HG02642 (cell line): ENCODE results near the gene CAB39.

Experiments used
- ATAC-seq: cut with Tn5 transposase; IDR thresholded peaks from one replicate; pipeline ENCODE4 v1.9.1; 2021; ENCODE audit warnings: mild to moderate bottlenecking; ENCODE audit not compliant: unreplicated experiment, poor library complexity

The CAB39 gene

DNA sequence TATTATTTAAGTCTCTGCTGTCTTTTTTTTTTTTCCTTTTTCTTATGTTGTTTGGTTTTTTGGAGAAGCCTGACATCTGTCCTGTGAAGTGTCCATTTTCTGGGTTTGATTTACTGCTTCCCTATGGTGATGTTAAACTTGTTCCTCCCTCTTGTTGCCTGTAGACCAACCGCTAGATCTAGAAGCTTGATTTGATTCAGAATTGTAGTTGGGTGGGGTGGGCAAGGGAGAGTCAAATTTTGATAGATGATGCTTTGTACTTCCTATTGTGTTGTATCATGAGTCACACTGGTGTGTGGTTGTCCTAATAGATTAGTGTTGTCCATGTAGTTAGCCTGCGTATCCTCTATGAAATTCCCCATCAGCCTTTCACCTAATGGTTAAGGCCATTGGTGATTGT is 35.4 kb downstream of the CAB39 start:
- ATAC-seq: no peak

DNA sequence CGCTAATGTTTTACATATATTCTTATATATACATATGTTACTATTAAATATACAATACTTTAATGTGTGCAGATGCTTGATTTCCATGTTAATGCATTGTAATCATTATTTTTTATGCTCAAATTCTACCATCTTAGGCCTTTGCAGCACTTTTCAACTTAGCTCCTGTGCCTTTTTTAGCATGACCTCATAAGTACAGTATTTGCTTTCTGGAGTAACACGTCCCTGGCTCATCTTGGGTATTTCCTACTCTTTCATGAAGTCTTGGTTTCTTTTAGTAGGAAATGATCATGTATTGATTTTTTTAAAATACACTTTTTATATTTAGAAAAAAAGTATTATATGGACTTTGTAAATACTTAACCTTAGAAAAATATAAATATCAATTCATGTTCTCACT is 36.5 kb downstream of the CAB39 start:
- ATAC-seq: no peak

DNA sequence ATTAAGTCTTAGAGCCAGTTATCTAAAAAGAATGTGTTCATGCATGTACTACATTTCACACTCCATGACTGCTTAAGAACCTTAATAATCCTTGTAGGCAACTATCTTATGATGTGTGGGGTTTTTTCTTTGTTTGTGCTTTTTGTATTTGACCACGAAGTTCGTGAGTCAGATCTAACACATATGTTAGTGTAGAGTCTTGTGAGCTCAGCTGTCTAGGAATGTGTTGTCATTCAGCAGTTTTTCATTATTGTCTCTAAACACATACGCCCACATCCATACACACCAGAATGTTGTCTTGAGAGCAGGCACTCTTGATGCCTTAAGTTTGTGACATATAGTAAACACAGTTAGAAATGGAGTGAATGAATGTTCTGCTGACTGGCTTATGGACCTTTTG is 38.4 kb downstream of the CAB39 start:
- ATAC-seq: no peak

DNA sequence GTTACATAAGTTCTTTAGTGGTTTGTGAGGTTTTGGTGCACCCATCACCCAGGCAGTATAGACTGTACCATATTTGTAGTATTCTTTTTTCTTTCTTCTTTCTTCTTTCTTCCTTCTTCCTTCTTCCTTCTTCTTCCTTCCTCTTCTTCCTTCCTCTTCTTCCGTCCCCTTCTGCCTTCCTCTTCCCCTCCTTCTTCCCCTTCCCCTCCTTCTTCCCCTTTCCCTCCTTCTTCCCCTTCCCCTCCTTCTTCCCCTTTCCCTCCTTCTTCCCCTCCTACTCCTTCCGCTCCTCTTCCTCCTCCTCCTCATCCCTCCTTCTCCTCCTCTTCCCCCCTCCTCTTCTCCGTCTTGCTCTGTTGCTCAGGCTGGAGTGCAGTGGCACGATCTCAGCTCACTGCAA is 41.6 kb downstream of the CAB39 start:
- ATAC-seq: no peak

DNA sequence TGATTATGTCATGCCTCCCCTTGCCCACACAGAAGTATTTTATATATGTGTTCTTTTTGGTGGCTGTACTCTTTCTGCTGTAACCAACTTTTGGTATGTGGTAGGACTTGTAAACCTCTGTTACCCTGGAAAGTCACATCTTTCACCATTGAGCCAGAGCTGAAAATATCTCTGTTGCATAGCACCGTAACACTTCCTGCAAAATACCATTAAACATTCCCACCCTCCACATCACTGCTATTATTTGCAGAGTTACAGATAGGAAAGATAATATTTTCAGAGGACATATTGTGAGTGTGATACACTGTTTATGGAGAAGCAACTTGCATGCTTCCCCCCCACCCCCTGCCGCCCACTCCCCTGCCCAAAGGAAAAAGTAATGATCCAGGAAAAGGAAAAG is 44.8 kb downstream of the CAB39 start:
- no peak for ATAC-seq

DNA sequence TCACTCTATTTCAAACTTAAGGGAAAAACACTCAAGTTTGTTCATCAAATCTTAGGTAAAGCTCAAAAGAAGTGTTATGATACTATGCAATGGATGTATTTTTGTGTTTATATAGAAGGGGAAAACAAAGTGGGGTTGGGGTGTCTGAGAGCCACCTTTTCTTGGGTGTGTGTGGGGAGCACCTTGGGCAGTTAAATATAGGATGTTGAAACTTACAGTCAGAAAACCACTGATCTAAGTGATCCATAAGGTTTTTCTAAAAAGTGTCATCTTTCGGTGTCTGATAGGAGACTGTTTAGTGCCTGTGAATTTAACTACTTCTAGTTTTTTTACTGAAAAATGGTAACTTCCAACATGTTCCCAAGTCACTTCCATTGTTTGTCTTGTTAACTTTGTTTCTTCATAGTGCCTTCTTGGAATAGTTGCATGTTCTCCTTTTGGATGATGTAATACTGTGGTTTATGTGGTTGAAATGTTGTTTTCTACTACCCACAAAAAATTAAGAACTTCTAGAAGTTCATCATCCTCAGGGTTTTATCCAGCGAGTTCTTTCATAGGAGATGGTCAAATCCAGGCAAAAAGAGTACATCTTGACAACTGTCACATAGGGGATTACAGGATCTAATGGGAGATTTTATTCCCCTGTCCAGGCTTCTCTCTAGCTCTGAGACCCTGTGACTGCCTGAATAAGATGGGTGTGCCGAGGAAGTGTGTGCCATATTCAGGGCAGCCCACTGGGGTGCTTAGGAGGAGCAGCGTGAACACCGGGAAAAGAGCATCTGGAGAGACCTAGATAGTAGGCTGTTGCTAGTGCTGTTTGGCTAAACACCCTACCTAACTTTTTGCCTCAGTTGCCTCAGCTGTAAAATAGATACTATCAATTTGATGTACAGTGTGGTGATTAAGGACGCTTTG is 46.2 kb downstream of the CAB39 start:
- ATAC-seq: no peak

DNA sequence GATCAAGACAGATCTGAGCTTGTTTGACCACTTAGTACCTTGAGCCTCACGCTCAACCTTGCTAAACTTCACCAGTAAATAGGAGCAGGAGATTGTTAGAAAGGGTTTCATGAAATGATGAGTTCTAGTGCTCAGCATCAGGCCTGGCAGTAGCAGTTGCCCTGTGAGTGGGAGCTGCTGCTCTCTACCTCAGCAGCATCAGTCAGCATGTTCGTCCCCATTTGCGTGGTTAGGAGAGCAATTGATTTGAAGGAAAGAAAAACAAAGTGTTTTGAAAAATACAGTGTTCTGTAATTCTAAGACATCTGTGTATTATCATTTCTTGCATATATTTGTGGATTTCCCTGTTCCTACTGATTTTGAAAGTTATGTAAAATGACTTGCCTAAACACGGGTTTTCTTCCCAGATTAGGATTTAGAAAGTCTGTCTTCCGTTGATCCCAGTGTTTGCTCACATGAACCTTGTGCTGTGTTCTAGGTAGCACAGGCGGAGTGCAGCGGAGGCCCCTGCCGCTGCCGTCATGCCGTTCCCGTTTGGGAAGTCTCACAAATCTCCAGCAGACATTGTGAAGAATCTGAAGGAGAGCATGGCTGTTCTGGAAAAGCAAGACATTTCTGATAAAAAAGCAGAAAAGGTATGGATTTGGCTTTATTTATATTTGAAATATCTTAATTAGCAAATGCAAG is 47.0 kb downstream of the CAB39 start:
- no peak for ATAC-seq

DNA sequence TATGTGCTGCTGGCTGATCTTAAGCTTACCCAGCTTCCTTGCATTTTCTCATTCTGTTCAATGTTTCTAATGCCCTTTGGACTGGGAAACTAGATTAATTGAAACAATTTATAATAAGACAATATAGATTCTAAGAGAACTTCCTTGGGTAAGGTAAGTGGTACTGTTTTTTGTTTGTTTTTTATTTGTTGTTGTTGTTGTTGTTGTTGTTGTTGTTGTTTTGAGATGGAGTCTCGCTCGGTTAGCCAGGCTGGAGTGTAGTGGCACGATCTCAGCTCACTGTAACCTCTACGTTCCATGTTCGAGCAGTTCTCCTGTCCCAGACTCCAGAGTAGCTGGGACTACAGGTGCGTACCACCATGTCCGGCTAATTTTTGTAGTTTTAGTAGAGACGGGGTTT is 49.1 kb downstream of the CAB39 start:
- ATAC-seq: no peak

DNA sequence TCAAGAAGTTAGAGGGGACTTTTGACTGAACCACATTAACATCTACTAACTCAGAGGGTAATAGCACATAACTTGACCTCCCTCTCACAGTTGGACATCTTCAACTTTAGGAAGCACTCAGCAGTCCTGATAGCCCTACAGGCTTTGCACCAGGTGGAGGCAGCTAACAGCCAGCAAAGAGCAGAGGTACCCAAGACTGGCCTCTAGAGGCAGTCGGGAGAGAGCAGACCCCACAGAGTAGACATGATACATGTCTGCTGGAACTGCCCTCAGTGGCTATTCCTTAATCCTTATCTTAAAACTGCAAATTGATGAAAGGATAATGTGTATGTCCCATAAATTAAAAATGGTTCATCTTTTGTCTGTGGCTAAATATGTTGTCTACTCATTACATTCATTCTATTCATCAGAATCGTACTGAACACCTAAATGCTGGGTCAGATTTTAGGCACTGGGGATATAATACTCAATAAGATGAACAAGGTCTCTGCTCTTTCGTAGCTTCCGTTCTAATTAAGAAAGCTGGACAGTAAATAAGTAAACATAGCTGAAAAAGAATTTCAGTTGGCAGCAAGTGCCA is 49.8 kb downstream of the CAB39 start:
- peak; percentile 81 for ATAC-seq

DNA sequence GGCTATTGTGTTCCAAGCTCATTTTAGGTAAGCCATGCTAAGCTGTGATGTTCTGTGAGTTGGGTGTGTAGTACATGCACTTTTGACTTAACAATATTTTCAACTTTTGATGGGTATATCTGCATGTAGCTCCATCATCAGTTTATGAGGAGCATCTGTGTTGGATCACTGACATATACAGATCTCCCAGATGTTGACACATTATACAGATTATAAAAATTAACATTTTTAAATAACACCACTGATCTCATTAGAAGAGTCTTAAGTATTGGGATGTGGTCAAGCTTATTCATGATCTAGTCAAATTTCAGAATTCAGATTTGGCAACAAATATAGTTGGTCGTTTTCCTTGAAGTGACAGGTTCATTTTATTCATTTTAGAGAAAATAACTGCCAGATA is 51.7 kb downstream of the CAB39 start:
- no peak for ATAC-seq

DNA sequence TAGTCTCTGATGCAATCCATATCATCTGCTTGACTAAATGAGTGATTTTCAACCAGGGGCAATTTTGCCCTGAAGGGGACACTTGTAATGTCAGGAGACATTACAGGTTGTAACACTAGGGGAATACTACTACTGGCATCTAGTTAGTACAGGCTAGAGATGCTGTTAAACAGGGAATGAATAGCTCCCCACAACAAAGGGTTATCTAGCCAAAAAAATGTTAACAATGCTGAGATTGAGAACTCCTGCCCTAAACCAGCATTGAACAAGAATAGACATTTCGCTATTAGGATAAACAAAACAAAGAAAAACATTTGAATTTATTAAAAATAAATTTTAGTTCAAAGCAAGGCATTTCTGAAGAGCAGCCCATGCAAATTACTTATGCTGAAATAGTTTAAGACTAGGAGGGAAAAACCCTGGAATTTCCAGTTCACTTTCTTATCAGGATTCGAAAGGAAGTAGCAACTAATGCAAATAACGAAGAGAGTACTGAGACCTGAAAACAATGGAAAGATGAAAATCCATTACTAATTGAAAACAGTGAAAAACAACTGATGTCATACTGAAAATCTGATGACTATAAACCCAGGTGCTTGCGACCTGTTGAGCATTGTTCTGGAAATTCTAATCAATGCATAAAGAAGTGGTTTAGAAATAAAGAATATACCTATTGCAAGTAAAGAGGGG is 53.1 kb downstream of the CAB39 start:
- ATAC-seq: no peak

DNA sequence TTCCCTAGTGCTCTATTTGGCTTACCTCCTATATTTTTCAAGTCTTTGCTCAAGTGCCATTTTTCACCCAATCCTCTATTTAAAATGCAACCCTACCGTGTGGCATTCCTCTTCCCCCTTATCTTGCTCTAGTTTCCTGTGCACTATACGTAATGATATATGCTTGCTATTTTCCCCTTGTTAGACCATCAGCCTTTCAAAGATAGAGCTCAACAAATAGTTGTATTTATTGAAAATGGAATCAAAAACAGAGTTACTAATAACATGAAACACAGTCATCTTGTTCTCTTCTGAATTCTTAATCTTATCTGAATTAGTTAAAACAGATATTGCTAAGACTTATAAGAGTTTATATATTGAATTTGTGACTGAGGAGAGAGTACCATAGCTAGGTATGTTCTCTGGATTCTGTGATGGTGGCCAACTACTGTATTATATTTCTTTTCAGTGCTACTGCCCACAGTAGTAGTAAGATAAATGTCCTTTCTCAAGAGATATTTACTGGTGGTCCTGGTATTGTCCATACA is 55.3 kb downstream of the CAB39 start:
- ATAC-seq: no peak

DNA sequence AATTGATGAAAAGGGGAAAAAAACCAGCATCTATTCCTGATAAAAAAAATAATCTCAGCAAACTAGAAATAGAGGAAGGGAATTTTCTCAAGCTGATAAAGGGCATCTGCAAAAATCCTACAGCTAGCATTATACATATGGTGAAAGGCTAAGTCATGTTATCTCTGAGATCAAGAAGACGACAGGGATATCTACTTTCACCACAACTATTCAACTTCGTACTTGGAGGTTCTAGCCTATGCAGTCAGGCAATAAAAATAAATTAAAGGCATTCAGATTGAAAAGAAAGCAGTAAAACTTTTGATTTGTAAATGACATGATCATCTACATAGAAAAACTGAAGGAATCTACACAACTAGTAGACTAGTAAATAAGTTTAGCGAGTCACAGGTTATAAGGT is 58.2 kb downstream of the CAB39 start:
- no peak for ATAC-seq

DNA sequence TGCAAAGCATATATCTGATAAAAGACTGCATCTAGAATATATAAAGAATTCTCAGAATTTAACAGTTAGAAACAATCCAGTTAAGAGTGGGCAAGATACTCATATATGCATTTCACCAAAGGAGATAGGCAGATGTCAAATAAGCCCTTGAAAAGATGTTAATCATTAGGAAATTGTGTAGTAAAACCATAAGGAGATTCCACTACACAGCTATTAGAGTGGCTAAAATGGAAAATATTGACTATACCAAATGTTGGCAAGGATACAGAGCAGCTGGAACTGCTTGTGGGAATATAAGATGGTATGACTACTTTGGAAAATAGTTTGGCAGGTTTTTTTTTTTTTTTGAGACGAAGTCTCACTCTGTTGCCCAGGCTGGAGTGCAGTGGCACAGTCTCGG is 59.5 kb downstream of the CAB39 start:
- ATAC-seq: no peak

DNA sequence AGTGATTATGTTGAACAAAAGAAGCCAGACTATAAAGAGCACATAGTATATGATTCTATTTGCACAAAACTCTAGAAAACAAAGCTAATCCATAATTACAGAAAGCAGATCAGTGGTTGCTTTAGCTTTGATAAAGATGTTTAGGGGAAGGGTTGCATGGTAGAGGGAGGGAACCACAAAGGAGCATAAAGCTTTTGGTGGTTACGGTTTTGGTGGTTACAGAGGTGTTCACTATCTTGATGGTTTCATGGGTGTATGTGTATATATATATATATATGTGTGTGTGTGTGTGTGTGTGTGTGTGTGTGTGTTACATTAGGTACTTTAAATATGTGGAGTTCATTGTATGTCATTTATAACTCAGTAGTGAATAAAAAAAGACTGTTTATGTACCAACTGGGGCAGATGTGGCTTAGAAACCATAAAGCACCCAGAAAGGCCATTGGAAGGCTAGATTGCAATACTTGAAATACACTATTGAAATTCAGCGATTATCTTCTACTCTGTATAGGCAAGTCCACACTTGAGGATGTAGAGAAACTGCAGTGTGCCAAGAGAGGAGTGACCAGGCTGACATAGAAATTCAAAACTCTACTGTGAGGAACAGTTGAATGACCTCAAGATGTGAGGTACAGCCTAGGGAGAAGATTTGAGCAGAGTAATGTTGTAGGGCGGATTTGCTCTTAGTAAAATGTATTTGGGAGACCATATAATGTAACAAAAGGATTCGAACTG is 60.6 kb downstream of the CAB39 start:
- ATAC-seq: no peak

DNA sequence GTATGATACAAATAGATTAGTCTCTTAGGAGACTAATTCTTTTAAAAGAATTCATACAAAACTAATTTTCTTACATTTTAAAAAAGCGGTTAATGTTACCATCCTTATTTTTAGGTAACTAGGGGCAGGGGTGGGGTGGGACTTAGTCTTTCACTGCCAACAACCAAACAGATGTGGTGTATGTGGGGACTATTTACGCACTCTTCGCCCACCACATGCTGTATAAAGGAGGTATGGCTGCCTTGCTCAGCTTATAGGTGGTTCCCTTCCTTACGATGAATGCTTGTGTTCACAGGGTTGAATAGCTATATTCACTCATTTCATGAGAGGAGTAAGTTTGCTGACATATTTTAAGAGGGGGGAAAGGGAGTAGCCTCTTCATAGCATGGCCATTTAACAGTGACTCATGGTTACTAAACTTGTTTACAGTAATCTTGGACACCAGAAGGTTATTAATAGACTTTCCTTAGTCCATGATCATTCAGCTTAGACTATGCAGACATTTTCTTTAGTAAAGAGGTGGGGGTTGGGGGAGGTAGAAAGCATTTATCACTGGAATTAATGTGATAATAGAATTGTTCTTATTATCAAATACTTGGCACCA is 61.8 kb downstream of the CAB39 start:
- ATAC-seq: no peak

DNA sequence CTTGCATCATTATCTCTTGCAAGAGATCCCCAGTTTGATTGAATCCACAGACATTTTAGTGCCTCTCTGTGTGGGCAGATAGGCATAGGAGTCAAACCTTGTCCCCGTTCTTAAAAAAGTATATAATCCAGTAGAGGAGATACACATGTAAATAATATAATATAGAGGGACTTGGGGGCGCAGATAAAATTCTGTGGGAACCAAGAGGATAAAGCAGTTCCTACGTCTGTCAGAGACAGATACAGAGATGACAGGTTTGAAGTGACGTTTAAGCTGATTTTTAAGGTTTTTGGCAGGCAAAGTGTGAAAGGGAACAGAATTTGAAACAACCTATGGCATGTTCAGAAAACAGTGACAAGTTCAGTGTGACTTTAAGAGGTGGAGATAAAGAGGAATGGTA is 63.1 kb downstream of the CAB39 start:
- no peak for ATAC-seq

DNA sequence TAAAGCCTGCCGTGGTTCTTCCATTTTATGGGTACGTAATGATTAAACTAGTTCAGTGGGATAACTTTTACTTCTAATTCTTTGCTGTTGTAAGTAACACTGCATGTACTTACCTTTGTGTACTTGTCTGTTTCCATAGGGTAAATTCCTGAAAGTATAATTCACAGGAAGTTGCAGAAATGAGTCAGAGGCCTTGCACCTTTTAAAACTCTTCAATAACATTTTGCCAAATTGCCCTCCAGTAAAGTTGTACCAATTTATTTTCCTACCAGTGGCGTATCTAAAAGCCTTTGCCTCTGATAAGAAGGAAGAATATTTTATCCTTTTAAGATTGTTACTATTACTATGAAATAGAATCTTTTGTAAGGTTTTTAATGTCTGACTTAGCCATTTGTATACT is 65.1 kb downstream of the CAB39 start:
- no peak for ATAC-seq

DNA sequence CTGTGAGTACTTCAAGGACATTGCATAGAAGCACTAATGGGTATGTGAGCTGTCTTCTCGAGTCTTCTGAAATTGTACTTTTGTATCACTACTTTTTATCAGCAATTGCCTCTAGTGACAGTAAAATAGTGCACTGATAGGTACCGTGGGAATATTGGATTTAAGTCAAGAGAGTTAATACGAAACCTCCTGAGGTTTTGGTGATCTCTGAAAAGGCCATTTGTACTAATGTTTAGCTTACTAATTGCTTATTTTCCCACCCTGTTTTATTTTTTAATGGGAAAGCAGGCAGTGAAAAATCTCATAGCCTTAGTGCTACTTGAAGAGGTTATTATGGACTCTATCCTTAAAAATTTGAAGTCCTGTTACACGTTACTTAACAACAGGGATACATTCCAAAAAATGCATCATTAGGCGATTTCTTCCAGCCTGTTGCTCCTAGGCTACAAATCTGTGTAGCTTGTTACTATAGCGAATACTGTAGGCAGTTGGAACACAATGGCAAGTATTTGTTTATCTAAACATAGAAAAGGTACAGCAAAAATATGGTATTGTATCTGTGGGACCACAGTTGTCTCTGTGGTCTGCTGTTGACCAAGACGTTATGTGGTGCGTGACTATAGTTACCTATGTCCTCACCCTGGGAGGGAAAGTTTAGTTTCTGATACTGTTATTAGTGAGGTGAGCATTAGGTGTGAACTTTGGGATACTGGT is 65.9 kb downstream of the CAB39 start:
- ATAC-seq: no peak
